HCT116 (cell line): ENCODE measurements around the gene UNC5C. TPM values are rescaled to one million over a fixed set of nuclear protein-coding genes. Genes with fewer than 3 reads are reported as not detected.

Source experiments
- ATAC-seq: fragments of 200-7000 bp; cut with Tn5 transposase; 2 replicates; pipeline ENCODE4 v1.9.1; 2020; ENCODE audit warnings: mild to moderate bottlenecking, moderate library complexity
- BruUV-seq: library from RNA; stranded (reverse); fragments of 400-500 nt; replicated peaks from 2 replicates; lab custom pipeline; 2021; lab: Mats Ljungman, UMichigan
- CTCF ChIA-PET: fragments of 300-600 bp; sonication (Branson Sonifier 250); formaldehyde crosslinking; loops from one replicate; lab custom pipeline; 2021; ENCODE audit warnings: antibody characterized with exemption; lab: Charles Lee
- POLR2A ChIA-PET: fragments of 300-600, 350-600 bp; sonication (Branson Sonifier 250); formaldehyde crosslinking; loops from one replicate; lab custom pipeline; 2021; ENCODE audit warnings: antibody characterized with exemption; lab: Charles Lee
- RAD21 ChIA-PET, 2 experiments: fragments of 300-600 bp; sonication (Branson Sonifier 250); formaldehyde crosslinking; loops; one replicate each; lab custom pipeline; 2023; ENCODE audit warnings: low total read pairs in 2 of 2; ENCODE audit not compliant: uncharacterized antibody in 2 of 2, unreplicated experiment in 2 of 2, low non-redundant PET in 1 of 2; lab: Charles Lee
- DNase-seq: peaks from one replicate; pipeline ENCODE4 v3.0.0-alpha.2; 2010; ENCODE audit warnings: low read depth, low spot score
- H2AFZ ChIP-seq: fragments of 200-600 bp; shearing (Covaris generic), sonication (generic); 2 replicates; pipeline ENCODE4 v1.6.1; 2017; ENCODE audit warnings: low read depth, mixed run types, mixed read lengths, antibody characterized with exemption, low read length; ENCODE audit not compliant: poor library complexity, severe bottlenecking
- H3K27ac ChIP-seq: 2 replicates; pipeline ENCODE4 v1.5.1; 2012; ENCODE audit warnings: low read depth, low read length
- H3K27me3 ChIP-seq: fragments of 200-600 bp; sonication (generic); 2 replicates; pipeline ENCODE4 v1.6.1; 2016; ENCODE audit warnings: mixed run types, low read length, mixed read lengths; ENCODE audit not compliant: insufficient read depth
- H3K36me3 ChIP-seq, 2 experiments: fragments of 200-500 bp in 1 of 2; fragments of 200-600 bp in 1 of 2; sonication (Bioruptor generic) in 1 of 2; sonication (generic) in 1 of 2; 2 replicates each; pipeline versions ENCODE4 v1.5.1 to v1.6.1; 2014 to 2016; ENCODE audit warnings: low read length in 2 of 2, inconsistent platforms in 1 of 2, mixed read lengths in 1 of 2, mixed run types in 1 of 2; ENCODE audit not compliant: insufficient read depth in 2 of 2, control insufficient read depth in 1 of 2
- H3K4me1 ChIP-seq, 2 experiments: fragments of 200-600 bp in 1 of 2; sonication (generic) in 1 of 2; 2 replicates each; pipeline versions ENCODE4 v1.5.1 to v1.6.1; 2012 to 2017; ENCODE audit warnings: low read length in 2 of 2, inconsistent platforms in 1 of 2, mild to moderate bottlenecking in 1 of 2, mixed read lengths in 1 of 2, mixed run types in 1 of 2, moderate library complexity in 1 of 2; ENCODE audit not compliant: insufficient read depth in 2 of 2, control insufficient read depth in 1 of 2
- H3K4me2 ChIP-seq: fragments of 200-600 bp; sonication (generic); 2 replicates; pipeline ENCODE4 v1.6.1; 2017; ENCODE audit warnings: mixed run types, low read length, mixed read lengths
- H3K4me3 ChIP-seq, 2 experiments: fragments of 200-600 bp in 1 of 2; sonication (generic) in 1 of 2; replicated peaks in 1 of 2; 2 replicates each; pipeline ENCODE4 v1.5.1; 2011 to 2016; ENCODE audit warnings: low read length in 2 of 2, control low read depth in 1 of 2, low read depth in 1 of 2, mild to moderate bottlenecking in 1 of 2, mixed read lengths in 1 of 2, mixed run types in 1 of 2
- H3K79me2 ChIP-seq: fragments of 200-600 bp; sonication (generic); 2 replicates; pipeline ENCODE4 v1.6.1; 2017; ENCODE audit warnings: mild to moderate bottlenecking, mixed run types, low read length, moderate library complexity, mixed read lengths; ENCODE audit not compliant: insufficient read depth
- H3K9ac ChIP-seq: fragments of 200-600 bp; sonication (generic); 2 replicates; pipeline ENCODE4 v1.6.1; 2016; ENCODE audit warnings: low read length, mixed read lengths
- H3K9me2 ChIP-seq: fragments of 200-600 bp; sonication (generic), shearing (Covaris generic); 2 replicates; pipeline ENCODE4 v1.6.1; 2017; ENCODE audit warnings: mixed run types, mild to moderate bottlenecking, moderate library complexity; ENCODE audit not compliant: insufficient read depth
- H3K9me3 ChIP-seq, 2 experiments: fragments of 200-500 bp in 1 of 2; fragments of 200-600 bp in 1 of 2; sonication (Bioruptor generic) in 1 of 2; sonication (generic) in 1 of 2; 2 replicates each; pipeline ENCODE4 v1.6.1; 2014 to 2017; ENCODE audit warnings: low read length in 2 of 2, mixed read lengths in 2 of 2, inconsistent platforms in 1 of 2, low read depth in 1 of 2, mild to moderate bottlenecking in 1 of 2, mixed run types in 1 of 2, moderate library complexity in 1 of 2; ENCODE audit not compliant: control insufficient read depth in 1 of 2, insufficient read depth in 1 of 2
- H4K20me1 ChIP-seq: fragments of 200-600 bp; sonication (generic), shearing (Covaris generic); 2 replicates; pipeline ENCODE4 v1.6.1; 2017; ENCODE audit warnings: mixed run types, mild to moderate bottlenecking, moderate library complexity; ENCODE audit not compliant: insufficient read depth
- EGR1 ChIP-seq: IDR thresholded peaks from 2 replicates; pipeline ENCODE4 v1.6.1; 2012; ENCODE audit warnings: low read depth
- ELF1 ChIP-seq: IDR thresholded peaks from 2 replicates; pipeline ENCODE4 v1.6.1; 2012; ENCODE audit warnings: low read depth, borderline replicate concordance
- FOSL1 ChIP-seq: IDR thresholded peaks from 2 replicates; pipeline ENCODE4 v1.6.1; 2012; ENCODE audit warnings: low read depth
- SP1 ChIP-seq: IDR thresholded peaks from 2 replicates; pipeline ENCODE4 v1.6.1; 2012; ENCODE audit warnings: low read depth
- TCF7L2 ChIP-seq: IDR thresholded peaks from 2 replicates; pipeline ENCODE4 v1.7.0; 2011; ENCODE audit warnings: borderline replicate concordance, inconsistent platforms; ENCODE audit not compliant: insufficient read depth, insufficient read length; ENCODE audit errors: extremely low read depth
- YY1 ChIP-seq: IDR thresholded peaks from 2 replicates; pipeline ENCODE4 v1.6.1; 2011; ENCODE audit warnings: low read length, low read depth, moderate library complexity, mild to moderate bottlenecking; ENCODE audit not compliant: insufficient replicate concordance; ENCODE audit errors: extremely low read depth
- ZNF274 ChIP-seq: fragments of 200-500 bp; sonication (Bioruptor generic); IDR thresholded peaks from 2 replicates; pipeline ENCODE4 v1.6.1; 2014; ENCODE audit warnings: mild to moderate bottlenecking, low read depth, low read length, inconsistent platforms
- intact Hi-C: fragments of 100-400 bp; cut with micrococcal nuclease; formaldehyde crosslinking; loops from 2 replicates; pipeline ENCODE4 v1.10.0; 2022
- total RNA-seq: library from RNA; stranded (reverse); gene quantifications from one replicate; pipeline ENCODE4 v1.2.1, GENCODE V29; 2021; ENCODE audit not compliant: unreplicated experiment
- TF ChIP-seq, protein P1 (sequence below): IDR thresholded peaks from 2 replicates; pipeline ENCODE4 v1.6.1; 2011; ENCODE audit warnings: mild to moderate bottlenecking, low read length, moderate library complexity; ENCODE audit not compliant: insufficient replicate concordance; ENCODE audit errors: extremely low read depth

The UNC5C gene
- total RNA-seq, 1 experiment from 2014 or later, result not detected

GRCh38 chr4:95204267-95204844 is 344.4 kb downstream of the UNC5C start (continued):
- no peak for TF ChIP-seq TCF7L2

DNA sequence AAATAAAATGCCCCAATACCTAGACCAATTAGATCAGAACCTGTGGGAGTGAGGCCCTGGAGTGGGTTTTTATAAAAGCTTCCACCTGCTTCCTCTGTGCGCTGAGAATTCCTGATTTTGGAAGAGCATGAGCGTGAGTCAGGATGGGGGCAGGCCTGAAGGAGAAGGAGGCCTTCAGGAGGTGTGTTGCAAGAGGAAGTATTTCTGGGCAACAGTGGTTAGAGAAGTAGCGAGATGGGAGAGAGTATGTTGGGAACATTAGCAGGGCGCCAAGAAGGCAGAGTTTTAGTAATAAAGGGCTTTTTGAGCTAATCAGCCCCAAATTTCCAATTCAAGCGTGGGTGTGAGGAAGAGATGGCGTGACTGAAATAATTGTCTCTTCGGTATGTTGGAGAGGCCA is 349.8 kb downstream of the UNC5C start:
- H3K79me2 ChIP-seq, result no peaks in the 10 kb centered on the region
- H3K4me3 ChIP-seq, result no peak overlapping the region
- no peaks in the 10 kb centered on the region for H3K9me3 ChIP-seq
- no peak overlapping the region for H3K27ac ChIP-seq
- no peaks in the 10 kb centered on the region for H3K4me1 ChIP-seq
- RAD21 ChIA-PET, result no interaction called here
- no TSS peak for BruUV-seq
- CTCF ChIA-PET, result no interaction called here
- no peaks in the 10 kb centered on the region for H3K36me3 ChIP-seq
- no peak overlapping the region for H2AFZ ChIP-seq
- DNase-seq (no peak), ATAC-seq (no peak)
- POLR2A ChIA-PET, result no interaction called here
- TF ChIP-seq ELF1 (no peak), FOSL1 (no peak), ZNF274 (no peak), TCF7L2 (no peak), YY1 (no peak), SP1 (no peak), EGR1 (no peak)
- TF ChIP-seq, protein P1, sequence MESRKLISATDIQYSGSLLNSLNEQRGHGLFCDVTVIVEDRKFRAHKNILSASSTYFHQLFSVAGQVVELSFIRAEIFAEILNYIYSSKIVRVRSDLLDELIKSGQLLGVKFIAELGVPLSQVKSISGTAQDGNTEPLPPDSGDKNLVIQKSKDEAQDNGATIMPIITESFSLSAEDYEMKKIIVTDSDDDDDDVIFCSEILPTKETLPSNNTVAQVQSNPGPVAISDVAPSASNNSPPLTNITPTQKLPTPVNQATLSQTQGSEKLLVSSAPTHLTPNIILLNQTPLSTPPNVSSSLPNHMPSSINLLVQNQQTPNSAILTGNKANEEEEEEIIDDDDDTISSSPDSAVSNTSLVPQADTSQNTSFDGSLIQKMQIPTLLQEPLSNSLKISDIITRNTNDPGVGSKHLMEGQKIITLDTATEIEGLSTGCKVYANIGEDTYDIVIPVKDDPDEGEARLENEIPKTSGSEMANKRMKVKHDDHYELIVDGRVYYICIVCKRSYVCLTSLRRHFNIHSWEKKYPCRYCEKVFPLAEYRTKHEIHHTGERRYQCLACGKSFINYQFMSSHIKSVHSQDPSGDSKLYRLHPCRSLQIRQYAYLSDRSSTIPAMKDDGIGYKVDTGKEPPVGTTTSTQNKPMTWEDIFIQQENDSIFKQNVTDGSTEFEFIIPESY, result no peak
- no peak overlapping the region for H3K9ac ChIP-seq
- no peaks in the 10 kb centered on the region for H3K9me2 ChIP-seq
- no peaks in the 10 kb centered on the region for H4K20me1 ChIP-seq
- intact Hi-C loops, result no loop called here
- no peak overlapping the region for H3K4me2 ChIP-seq
- 0 out of 2 replicates have a peak, but pooled peaks cover 2% of the 10 kb centered on the region for H3K27me3 ChIP-seq
